IMR-90 (cell line): Measurements from ENCODE around the gene CAMTA1. TPM values are rescaled to one million over a fixed set of nuclear protein-coding genes. Genes with fewer than 3 reads are reported as not detected.

Experiments used
- microRNA-seq, 2 experiments: library from miRNA; stranded (forward) in 1 of 2; unstranded in 1 of 2; fragments of 10-50 nt in 1 of 2; fragments of <30 nt in 1 of 2; gene quantifications in 1 of 2; microRNA quantifications in 1 of 2; one replicate each; pipeline versions ENCODE3 to v1.1.0; 2013 to 2020; ENCODE audit not compliant: insufficient read depth in 1 of 2, insufficient read length in 1 of 2, unreplicated experiment in 1 of 2
- polyA plus RNA-seq, 3 experiments: library from polyadenylated mRNA; depleted of rRNA; stranded (reverse); fragments of >200 nt; gene quantifications; 2 replicates each; pipeline ENCODE4 v1.2.3, GENCODE V29; 2012; ENCODE audit warnings: low replicate concordance in 1 of 3
- small RNA-seq, 5 experiments: library from RNA; depleted of rRNA; stranded (forward); fragments of <200 nt; gene quantifications; one replicate each; pipeline ENCODE3, GENCODE V24; 2012
- total RNA-seq: library from RNA; depleted of rRNA; stranded (reverse); fragments of >200 nt; gene quantifications from 2 replicates; pipeline ENCODE4 v1.2.3, GENCODE V29; 2012; rRNA removed

The CAMTA1 gene
- total and polyA plus RNA-seq, 2 of the 4 experiments (the other 2 are of a cell fraction), result 35.5 to 74.3 TPM

Small RNA genes lying within 50 kb of the gene (microRNA-seq; reads per million reads assigned to microRNA genes)
- gene AL359881.1 (ENCODE audit: insufficient read depth, insufficient read length), result not detected
- gene AL590128.1 (ENCODE audit: insufficient read depth, insufficient read length), result not detected
- not detected for gene RNU1-8P (ENCODE audit: insufficient read depth, insufficient read length)

Small RNA genes lying within 50 kb of the gene (small RNA-seq; reads per million reads assigned to genes)
- 0 reads per million in 5 experiments for gene AL359881.1
- gene AL590128.1, result 0 reads per million in 5 experiments
- 0 to 3.6 (median 0.08) reads per million in 5 experiments for gene RNU1-8P

Other genes starting within 250 kb of the CAMTA1 start
- 19.2 and 21.4 TPM in 2 replicates for gene NOL9, start 230.9 kb upstream of the CAMTA1 start, total RNA-seq
- gene NOL9, start 230.9 kb upstream of the CAMTA1 start, polyA plus RNA-seq (2012; rRNA removed), result 12.4 and 13.0 TPM in 2 replicates
- gene TAS1R1, start 230.1 kb upstream of the CAMTA1 start, total RNA-seq, result not detected in 2 replicates
- 0.05 and 0.10 TPM in 2 replicates for gene TAS1R1, start 230.1 kb upstream of the CAMTA1 start, polyA plus RNA-seq (2012; rRNA removed)
- 9.3 and 10.3 TPM in 2 replicates for gene ZBTB48, start 205.5 kb upstream of the CAMTA1 start, total RNA-seq
- gene ZBTB48, start 205.5 kb upstream of the CAMTA1 start, polyA plus RNA-seq (2012; rRNA removed), result 17.5 and 19.7 TPM in 2 replicates
- gene KLHL21, start 182.6 kb upstream of the CAMTA1 start, total RNA-seq, result 12.0 and 14.2 TPM in 2 replicates
- gene KLHL21, start 182.6 kb upstream of the CAMTA1 start, polyA plus RNA-seq (2012; rRNA removed), result 36.7 and 37.4 TPM in 2 replicates
- 7.3 and 9.4 TPM in 2 replicates for gene PHF13, start 171.7 kb upstream of the CAMTA1 start, total RNA-seq
- gene PHF13, start 171.7 kb upstream of the CAMTA1 start, polyA plus RNA-seq (2012; rRNA removed), result 7.6 and 9.8 TPM in 2 replicates
- 13.9 and 14.2 TPM in 2 replicates for gene THAP3, start 160.6 kb upstream of the CAMTA1 start, total RNA-seq
- 14.9 and 16.0 TPM in 2 replicates for gene THAP3, start 160.6 kb upstream of the CAMTA1 start, polyA plus RNA-seq (2012; rRNA removed)
- gene DNAJC11, start 83.6 kb upstream of the CAMTA1 start, total RNA-seq, result 38.7 and 41.7 TPM in 2 replicates
- 47.8 and 48.5 TPM in 2 replicates for gene DNAJC11, start 83.6 kb upstream of the CAMTA1 start, polyA plus RNA-seq (2012; rRNA removed)